WTC11 (cell line): ENCODE measurements around the gene PSAT1.

Experiments
- CREM ChIP-seq: sonication (generic); formaldehyde crosslinking; IDR thresholded peaks from 2 replicates; pipeline ENCODE4 v1.8.1; 2022; ENCODE audit warnings: mild to moderate bottlenecking, missing genetic modification reagents, moderate library complexity
- TP53 ChIP-seq: sonication (generic); formaldehyde crosslinking; IDR thresholded peaks from 2 replicates; pipeline ENCODE4 v1.8.1; 2023; ENCODE audit warnings: mild to moderate bottlenecking, missing genetic modification reagents
- ZNF317 ChIP-seq: sonication (generic); formaldehyde crosslinking; IDR thresholded peaks from 2 replicates; pipeline ENCODE4 v1.8.1; 2023; ENCODE audit warnings: low read depth, mild to moderate bottlenecking, moderate library complexity, missing genetic modification reagents, borderline replicate concordance
- TF ChIP-seq, protein P1 (sequence below): fragments of 200-600 bp; IDR thresholded peaks from 2 replicates; pipeline ENCODE4 v1.8.0; 2022; ENCODE audit warnings: antibody characterized with exemption

DNA sequence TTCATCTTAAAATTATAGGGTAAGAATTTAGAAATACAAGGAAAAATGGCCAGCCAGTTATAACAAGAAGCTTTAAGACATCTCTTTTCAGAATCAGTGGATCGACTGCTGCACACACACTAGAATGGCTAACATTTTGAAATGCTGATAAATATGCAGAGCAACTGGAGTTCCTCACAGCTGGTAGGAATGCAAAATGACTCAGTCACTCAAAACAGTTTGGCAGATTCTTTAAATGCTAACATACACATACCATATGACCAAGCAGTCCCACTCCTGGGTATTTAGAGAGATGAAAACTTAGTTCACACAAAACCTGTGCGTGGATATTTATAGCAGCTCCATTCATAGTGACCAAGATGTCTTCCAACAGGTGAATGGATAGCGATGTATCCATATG lies 23.2 kb upstream of the PSAT1 start:
- TF ChIP-seq, protein P1, sequence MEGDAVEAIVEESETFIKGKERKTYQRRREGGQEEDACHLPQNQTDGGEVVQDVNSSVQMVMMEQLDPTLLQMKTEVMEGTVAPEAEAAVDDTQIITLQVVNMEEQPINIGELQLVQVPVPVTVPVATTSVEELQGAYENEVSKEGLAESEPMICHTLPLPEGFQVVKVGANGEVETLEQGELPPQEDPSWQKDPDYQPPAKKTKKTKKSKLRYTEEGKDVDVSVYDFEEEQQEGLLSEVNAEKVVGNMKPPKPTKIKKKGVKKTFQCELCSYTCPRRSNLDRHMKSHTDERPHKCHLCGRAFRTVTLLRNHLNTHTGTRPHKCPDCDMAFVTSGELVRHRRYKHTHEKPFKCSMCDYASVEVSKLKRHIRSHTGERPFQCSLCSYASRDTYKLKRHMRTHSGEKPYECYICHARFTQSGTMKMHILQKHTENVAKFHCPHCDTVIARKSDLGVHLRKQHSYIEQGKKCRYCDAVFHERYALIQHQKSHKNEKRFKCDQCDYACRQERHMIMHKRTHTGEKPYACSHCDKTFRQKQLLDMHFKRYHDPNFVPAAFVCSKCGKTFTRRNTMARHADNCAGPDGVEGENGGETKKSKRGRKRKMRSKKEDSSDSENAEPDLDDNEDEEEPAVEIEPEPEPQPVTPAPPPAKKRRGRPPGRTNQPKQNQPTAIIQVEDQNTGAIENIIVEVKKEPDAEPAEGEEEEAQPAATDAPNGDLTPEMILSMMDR, result no peak
- TF ChIP-seq TP53 (CRISPR knock-in tag) (no peak), CREM (CRISPR knock-in tag) (no peak), ZNF317 (no peak)
